ENCODE results near the gene EPHA2. TPM values are rescaled to one million over a fixed set of nuclear protein-coding genes. Genes with fewer than 3 reads are reported as not detected.

The EPHA2 gene
- total RNA-seq, 2 experiments from 2014 or later: 0.22 TPM; not detected in 1

- intact Hi-C loops (cut with DNase I, micrococcal nuclease): loop anchor here in 1 of 2 experiments (5.0 kb wide), 1 partner anchor 45 kb away; no protein-coding TSS in a partner anchor
- no peak overlapping the region for H3K27ac Mint-ChIP-seq
- no peaks in the 10 kb centered on the region for H3K4me1 Mint-ChIP-seq (ENCODE audit: low read depth)
- ChIA-PET POLR2A (no interaction called here), CTCF (no interaction called here)
- no peaks in the 10 kb centered on the region for H3K27me3 ChIP-seq (ENCODE audit: control insufficient read depth in 1 of 2, insufficient read depth in 2 of 2, low read length in 2 of 2)
- H3K4me3 Mint-ChIP-seq: no peak overlapping the region
- no peaks in the 10 kb centered on the region for H3K27me3 Mint-ChIP-seq
- no peaks in the 10 kb centered on the region for H3K9me3 Mint-ChIP-seq
- H3K4me1 ChIP-seq (ENCODE audit: insufficient read depth, low read length): peaks cover 9% of the 10 kb centered on the region
- ATAC-seq (ENCODE audit: poor library complexity) (no peak), DNase-seq (no peak)
- no peaks in the 10 kb centered on the region for H3K9me3 ChIP-seq (ENCODE audit: control insufficient read depth in 1 of 2, insufficient read depth in 1 of 2, low read length in 2 of 2)
- no peak for TF ChIP-seq CTCF (IDR thresholded peaks at IDR 0.05)
- no peak overlapping the region for H3K27ac ChIP-seq (ENCODE audit: low read depth in 1 of 2, low read length in 2 of 2)
- no peak overlapping the region for H3K4me3 ChIP-seq (ENCODE audit: low read length)
- no peaks in the 10 kb centered on the region for H3K36me3 ChIP-seq (ENCODE audit: insufficient read depth, low read length)
- H3K36me3 Mint-ChIP-seq (ENCODE audit: low read depth): no peaks in the 10 kb centered on the region
These were observed 13.4 kb downstream of the EPHA2 start for GRCh38 chr1:16142383-16142995.

GRCh38 chr1:16141573-16142336, 14.1 kb downstream of the EPHA2 start:
- peaks cover 9% of the 10 kb centered on the region for H3K4me1 ChIP-seq (ENCODE audit: insufficient read depth, low read length)
- H3K9me3 ChIP-seq (ENCODE audit: control insufficient read depth in 1 of 2, insufficient read depth in 1 of 2, low read length in 2 of 2): no peaks in the 10 kb centered on the region
- no peaks in the 10 kb centered on the region for H3K9me3 Mint-ChIP-seq
- no peaks in the 10 kb centered on the region for H3K36me3 ChIP-seq (ENCODE audit: insufficient read depth, low read length)
- intact Hi-C loops (cut with DNase I, micrococcal nuclease): loop anchor here in 1 of 2 experiments (5.0 kb wide), 1 partner anchor 44 kb away; no protein-coding TSS in a partner anchor
- H3K4me3 ChIP-seq (ENCODE audit: low read length): no peak overlapping the region
- no peak for ATAC-seq (ENCODE audit: poor library complexity)
- no peaks in the 10 kb centered on the region for H3K4me1 Mint-ChIP-seq (ENCODE audit: low read depth)
- H3K36me3 Mint-ChIP-seq (ENCODE audit: low read depth): no peaks in the 10 kb centered on the region
- ChIA-PET CTCF (no interaction called here), POLR2A (no interaction called here)
- H3K4me3 Mint-ChIP-seq: no peak overlapping the region
- no peaks in the 10 kb centered on the region for H3K27me3 Mint-ChIP-seq
- no peak for TF ChIP-seq CTCF (IDR thresholded peaks at IDR 0.05)
- no peak overlapping the region for H3K27ac Mint-ChIP-seq
- DNase-seq: no peak
- no peak overlapping the region for H3K27ac ChIP-seq (ENCODE audit: low read depth in 1 of 2, low read length in 2 of 2)
- H3K27me3 ChIP-seq (ENCODE audit: control insufficient read depth in 1 of 2, insufficient read depth in 2 of 2, low read length in 2 of 2): no peaks in the 10 kb centered on the region

GRCh38 chr1:16140068-16140596, 15.7 kb downstream of the EPHA2 start:
- H3K4me3 Mint-ChIP-seq: no peak overlapping the region
- no peaks in the 10 kb centered on the region for H3K27me3 Mint-ChIP-seq
- Histone ChIP-seq H3K36me3 (ENCODE audit: insufficient read depth, low read length) (no peaks in the 10 kb centered on the region), H3K4me1 (ENCODE audit: insufficient read depth, low read length) (peaks cover 9% of the 10 kb centered on the region), H3K27ac (ENCODE audit: low read depth in 1 of 2, low read length in 2 of 2) (no peak overlapping the region), H3K4me3 (ENCODE audit: low read length) (no peak overlapping the region), H3K27me3 (ENCODE audit: control insufficient read depth in 1 of 2, insufficient read depth in 2 of 2, low read length in 2 of 2) (no peaks in the 10 kb centered on the region), H3K9me3 (ENCODE audit: control insufficient read depth in 1 of 2, insufficient read depth in 1 of 2, low read length in 2 of 2) (no peaks in the 10 kb centered on the region)
- CTCF ChIA-PET: no interaction called here
- ATAC-seq (ENCODE audit: poor library complexity) (no peak), DNase-seq (no peak)
- no peak overlapping the region for H3K27ac Mint-ChIP-seq
- intact Hi-C loops (cut with DNase I, micrococcal nuclease): loop anchor here in 1 of 2 experiments (5.0 kb wide), 1 partner anchor 43 kb away; no protein-coding TSS in a partner anchor
- TF ChIP-seq CTCF (IDR thresholded peaks at IDR 0.05): no peak
- no peaks in the 10 kb centered on the region for H3K4me1 Mint-ChIP-seq (ENCODE audit: low read depth)
- no peaks in the 10 kb centered on the region for H3K9me3 Mint-ChIP-seq
- POLR2A ChIA-PET: no interaction called here
- H3K36me3 Mint-ChIP-seq (ENCODE audit: low read depth): no peaks in the 10 kb centered on the region

Measured in CD4-positive, alpha-beta T cell (primary cell).